ENCODE data around the gene POLR1E. TPM values are rescaled to one million over a fixed set of nuclear protein-coding genes. Genes with fewer than 3 reads are reported as not detected.

The POLR1E gene
- 28.9 TPM for total RNA-seq

GRCh38 chr9:37485389-37486255, at the start of gene POLR1E:
POLR1E (plus strand) TSS chr9:37485948; CDS start chr9:37486048, 100 bp downstream.
- Histone ChIP-seq H3K4me1 (ENCODE audit: insufficient read depth, low read length) (peaks cover 22% of the 10 kb centered on the region), H3K9me3 (ENCODE audit: low read depth, low read length) (no peaks in the 10 kb centered on the region), H3K4me3 (ENCODE audit: low read length) (peak within 1 kb of the TSS; percentile 66), H3K27me3 (ENCODE audit: insufficient read depth, low read length) (peaks cover 7% of the 10 kb centered on the region)

DNA sequence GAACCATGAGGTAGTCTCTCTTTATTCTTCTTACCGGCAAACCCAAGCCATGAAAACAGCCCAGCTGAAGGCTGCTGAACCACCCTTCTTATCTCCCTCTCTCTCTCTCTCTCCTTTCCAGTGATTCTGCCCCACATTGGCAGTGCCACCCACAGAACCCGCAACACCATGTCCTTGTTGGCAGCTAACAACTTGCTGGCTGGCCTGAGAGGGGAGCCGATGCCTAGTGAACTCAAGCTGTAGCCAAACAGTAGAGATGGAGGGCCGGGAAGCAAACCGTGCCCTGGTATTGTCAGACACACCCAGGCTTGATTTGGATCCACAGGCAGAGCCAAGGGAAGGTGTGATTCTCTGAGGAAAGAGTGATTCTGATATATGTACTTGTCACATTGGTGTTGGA, 49.2 kb upstream of the POLR1E start:
- Histone ChIP-seq H3K9me3 (ENCODE audit: low read depth, low read length) (no peaks in the 10 kb centered on the region), H3K27me3 (ENCODE audit: insufficient read depth, low read length) (no peaks in the 10 kb centered on the region), H3K4me3 (ENCODE audit: low read length) (no peak overlapping the region), H3K4me1 (ENCODE audit: insufficient read depth, low read length) (peaks cover 6% of the 10 kb centered on the region)

GRCh38 chr9:37437010-37437409, 48.7 kb upstream of the POLR1E start:
- Histone ChIP-seq H3K9me3 (ENCODE audit: low read depth, low read length) (no peaks in the 10 kb centered on the region), H3K27me3 (ENCODE audit: insufficient read depth, low read length) (no peaks in the 10 kb centered on the region), H3K4me3 (ENCODE audit: low read length) (no peak overlapping the region), H3K4me1 (ENCODE audit: insufficient read depth, low read length) (peaks cover 6% of the 10 kb centered on the region)

DNA sequence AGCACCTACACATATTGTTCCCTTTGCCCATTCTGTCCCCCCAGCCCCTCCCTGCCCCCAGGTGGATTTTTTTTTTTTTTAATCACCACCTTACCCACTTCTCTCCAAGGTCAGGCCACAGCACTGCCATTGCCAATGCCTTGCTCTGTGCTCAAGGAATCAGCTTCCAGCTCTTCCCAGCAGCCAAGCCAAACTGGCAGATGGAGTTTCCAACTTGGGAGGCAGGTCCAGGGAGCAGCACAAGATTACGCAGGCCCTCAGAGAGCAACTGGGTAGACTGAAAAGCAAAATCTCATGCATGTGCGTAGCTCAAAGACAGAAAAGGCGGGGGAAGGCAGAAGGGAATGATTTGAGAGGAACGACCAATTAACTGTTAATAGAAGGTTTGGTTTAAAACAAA, 48.1 kb upstream of the POLR1E start:
- H3K4me3 ChIP-seq (ENCODE audit: low read length): no peak overlapping the region
- no peaks in the 10 kb centered on the region for H3K9me3 ChIP-seq (ENCODE audit: low read depth, low read length)
- no peaks in the 10 kb centered on the region for H3K27me3 ChIP-seq (ENCODE audit: insufficient read depth, low read length)
- peaks cover 2% of the 10 kb centered on the region for H3K4me1 ChIP-seq (ENCODE audit: insufficient read depth, low read length)

DNA sequence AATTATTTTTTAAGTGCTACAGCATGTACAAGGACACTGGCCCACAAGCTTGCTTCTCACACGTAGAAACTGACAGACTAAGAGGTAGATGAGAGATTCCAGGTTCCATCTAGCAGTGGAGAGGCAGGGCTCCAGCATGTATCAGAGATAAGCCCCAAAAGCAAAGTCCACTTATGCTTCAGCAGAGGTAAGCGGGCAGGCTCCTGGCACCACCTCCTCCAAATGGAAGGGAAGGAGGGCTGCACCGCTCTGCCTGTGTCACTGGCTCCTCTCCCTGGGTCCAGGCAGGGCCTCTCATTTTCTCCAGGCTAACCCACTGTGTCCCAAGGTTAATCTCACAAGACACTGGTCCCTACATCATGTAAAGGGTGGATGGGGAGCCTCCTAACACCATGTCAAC, 47.4 kb upstream of the POLR1E start:
- Histone ChIP-seq H3K27me3 (ENCODE audit: insufficient read depth, low read length) (no peaks in the 10 kb centered on the region), H3K9me3 (ENCODE audit: low read depth, low read length) (no peaks in the 10 kb centered on the region), H3K4me3 (ENCODE audit: low read length) (no peak overlapping the region), H3K4me1 (ENCODE audit: insufficient read depth, low read length) (no peaks in the 10 kb centered on the region)

GRCh38 chr9:37441776-37442370, 43.9 kb upstream of the POLR1E start:
- H3K9me3 ChIP-seq (ENCODE audit: low read depth, low read length): no peaks in the 10 kb centered on the region
- no peaks in the 10 kb centered on the region for H3K4me1 ChIP-seq (ENCODE audit: insufficient read depth, low read length)
- H3K4me3 ChIP-seq (ENCODE audit: low read length): no peak overlapping the region

GRCh38 chr9:37442556-37442955, 43.2 kb upstream of the POLR1E start:
- Histone ChIP-seq H3K9me3 (ENCODE audit: low read depth, low read length) (no peaks in the 10 kb centered on the region), H3K4me1 (ENCODE audit: insufficient read depth, low read length) (no peaks in the 10 kb centered on the region), H3K4me3 (ENCODE audit: low read length) (no peak overlapping the region), H3K27me3 (ENCODE audit: insufficient read depth, low read length) (no peaks in the 10 kb centered on the region)

More at GRCh38 chr9:37441776-37442370, 43.9 kb upstream of the POLR1E start:
- H3K27me3 ChIP-seq (ENCODE audit: insufficient read depth, low read length): no peaks in the 10 kb centered on the region

DNA sequence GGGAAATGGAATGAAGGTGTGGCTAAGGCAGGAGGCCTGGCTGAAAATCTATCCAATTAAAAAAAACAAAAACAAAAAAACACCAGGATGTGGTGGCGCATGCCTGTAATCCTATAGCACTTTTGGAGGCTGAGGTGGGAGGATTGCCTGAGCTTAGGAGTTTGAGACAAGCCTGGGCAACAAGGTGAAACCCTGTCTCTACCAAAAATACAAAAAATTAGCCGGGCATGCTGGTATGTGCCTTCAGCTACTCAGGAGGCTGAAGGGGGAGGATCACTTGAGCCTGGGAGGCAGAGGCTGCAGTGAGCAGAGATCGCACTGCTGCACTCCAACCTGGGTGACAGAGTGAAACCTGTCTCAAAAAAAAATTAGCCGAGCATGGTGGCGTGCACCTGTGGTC, 42.2 kb upstream of the POLR1E start:
- Histone ChIP-seq H3K4me3 (ENCODE audit: low read length) (no peak overlapping the region), H3K9me3 (ENCODE audit: low read depth, low read length) (no peaks in the 10 kb centered on the region), H3K27me3 (ENCODE audit: insufficient read depth, low read length) (no peaks in the 10 kb centered on the region), H3K4me1 (ENCODE audit: insufficient read depth, low read length) (no peaks in the 10 kb centered on the region)

- Histone ChIP-seq H3K27me3 (ENCODE audit: insufficient read depth, low read length) (no peaks in the 10 kb centered on the region), H3K9me3 (ENCODE audit: low read depth, low read length) (no peaks in the 10 kb centered on the region), H3K4me1 (ENCODE audit: insufficient read depth, low read length) (no peaks in the 10 kb centered on the region), H3K4me3 (ENCODE audit: low read length) (no peak overlapping the region)
Measured at GRCh38 chr9:37444890-37445289, 40.9 kb upstream of the POLR1E start.

DNA sequence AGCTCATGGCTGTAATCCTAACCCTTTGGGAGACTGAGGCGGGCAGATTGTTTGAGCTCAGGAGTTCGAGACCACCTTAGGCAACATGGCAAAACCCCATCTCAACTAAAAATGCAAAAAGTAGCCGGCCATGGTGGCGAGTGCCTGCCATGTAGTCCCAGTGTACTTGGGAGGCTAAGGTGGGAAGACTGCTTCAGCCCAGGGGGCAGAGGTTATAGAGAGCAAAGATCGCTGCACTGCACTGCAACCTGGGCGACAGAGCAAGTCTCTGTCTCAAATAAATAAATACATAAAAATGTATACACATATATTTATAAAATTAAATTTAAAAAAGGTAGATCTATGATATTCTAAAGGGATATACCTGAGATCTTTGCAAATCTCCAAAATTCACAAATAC, 39.9 kb upstream of the POLR1E start:
- Histone ChIP-seq H3K9me3 (ENCODE audit: low read depth, low read length) (no peaks in the 10 kb centered on the region), H3K4me3 (ENCODE audit: low read length) (no peak overlapping the region), H3K27me3 (ENCODE audit: insufficient read depth, low read length) (no peaks in the 10 kb centered on the region)

DNA sequence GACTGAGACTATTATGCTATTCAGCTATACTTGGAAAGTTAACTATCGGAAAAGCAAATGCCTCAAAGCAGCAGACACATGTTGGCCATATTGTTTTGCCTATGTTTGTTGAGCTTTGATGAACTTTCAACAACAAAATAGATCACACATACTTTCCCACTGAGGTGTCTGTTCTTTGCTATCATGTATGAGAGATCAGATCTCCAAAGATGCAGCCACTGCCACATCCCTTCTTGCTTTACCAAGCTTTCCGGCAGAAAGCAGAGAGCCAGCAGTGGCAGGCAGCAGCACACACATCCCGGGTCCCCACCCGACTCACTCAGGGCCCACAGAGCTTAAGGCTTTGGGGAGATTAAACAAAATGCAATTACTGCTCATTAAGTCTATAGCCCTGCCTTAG, 39.3 kb upstream of the POLR1E start:
- Histone ChIP-seq H3K4me1 (ENCODE audit: insufficient read depth, low read length) (no peaks in the 10 kb centered on the region), H3K9me3 (ENCODE audit: low read depth, low read length) (no peaks in the 10 kb centered on the region), H3K4me3 (ENCODE audit: low read length) (no peak overlapping the region), H3K27me3 (ENCODE audit: insufficient read depth, low read length) (no peaks in the 10 kb centered on the region)

More for the DNA sequence above, 39.9 kb upstream of the POLR1E start:
- no peaks in the 10 kb centered on the region for H3K4me1 ChIP-seq (ENCODE audit: insufficient read depth, low read length)

DNA sequence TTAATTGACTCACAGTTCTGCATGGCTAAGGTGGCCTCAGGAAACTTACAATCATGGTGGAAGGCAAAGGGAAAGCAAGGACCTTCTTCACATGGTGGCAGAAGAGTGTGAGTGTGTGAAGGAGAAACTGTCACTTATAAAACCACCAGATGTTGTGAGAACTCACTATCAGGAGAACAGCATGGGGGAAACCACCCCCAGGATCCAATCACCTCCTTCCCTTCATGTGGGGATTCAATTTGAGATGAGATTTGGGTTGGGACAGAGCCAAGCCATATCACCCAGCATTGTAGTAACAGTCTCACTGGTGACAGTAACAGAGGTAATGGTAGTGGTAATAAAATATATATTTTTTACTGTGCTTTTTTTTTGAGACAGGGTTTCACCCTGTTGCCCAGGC, 38.6 kb upstream of the POLR1E start:
- Histone ChIP-seq H3K9me3 (ENCODE audit: low read depth, low read length) (no peaks in the 10 kb centered on the region), H3K4me1 (ENCODE audit: insufficient read depth, low read length) (no peaks in the 10 kb centered on the region), H3K4me3 (ENCODE audit: low read length) (no peak overlapping the region), H3K27me3 (ENCODE audit: insufficient read depth, low read length) (no peaks in the 10 kb centered on the region)

GRCh38 chr9:37449862-37450632, 35.7 kb upstream of the POLR1E start:
- Histone ChIP-seq H3K9me3 (ENCODE audit: low read depth, low read length) (no peaks in the 10 kb centered on the region), H3K4me3 (ENCODE audit: low read length) (no peak overlapping the region), H3K4me1 (ENCODE audit: insufficient read depth, low read length) (no peaks in the 10 kb centered on the region), H3K27me3 (ENCODE audit: insufficient read depth, low read length) (no peaks in the 10 kb centered on the region)

DNA sequence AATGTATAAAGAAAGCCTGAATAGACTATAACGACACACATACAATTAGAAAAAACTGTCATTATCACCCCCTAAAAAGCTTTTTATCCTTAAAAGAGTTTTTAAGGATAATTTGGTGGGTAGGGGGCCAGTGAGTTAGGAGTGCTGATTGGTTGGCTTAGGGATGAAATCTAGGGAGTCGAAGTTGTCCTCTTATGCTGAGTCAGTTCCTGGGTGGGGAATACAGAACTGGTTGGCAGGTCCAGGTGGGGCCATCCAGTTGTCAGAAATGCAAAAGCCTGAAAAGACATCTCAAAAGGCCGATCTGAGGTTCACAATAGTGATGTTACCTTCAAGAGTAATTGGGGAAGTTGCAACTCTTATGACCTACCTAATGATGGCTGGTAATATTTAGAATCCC, 34.1 kb upstream of the POLR1E start:
- Histone ChIP-seq H3K27me3 (ENCODE audit: insufficient read depth, low read length) (no peaks in the 10 kb centered on the region), H3K4me3 (ENCODE audit: low read length) (no peak overlapping the region), H3K9me3 (ENCODE audit: low read depth, low read length) (no peaks in the 10 kb centered on the region), H3K4me1 (ENCODE audit: insufficient read depth, low read length) (no peaks in the 10 kb centered on the region)

GRCh38 chr9:37452611-37453010, 33.1 kb upstream of the POLR1E start:
- Histone ChIP-seq H3K4me1 (ENCODE audit: insufficient read depth, low read length) (peaks cover 7% of the 10 kb centered on the region), H3K9me3 (ENCODE audit: low read depth, low read length) (no peaks in the 10 kb centered on the region), H3K27me3 (ENCODE audit: insufficient read depth, low read length) (no peaks in the 10 kb centered on the region), H3K4me3 (ENCODE audit: low read length) (no peak overlapping the region)
